Adrenal gland (tissue), 12 donors: ENCODE measurements around the gene TMEM91. TPM values are rescaled to one million over a fixed set of nuclear protein-coding genes. Genes with fewer than 3 reads are reported as not detected.

Experiments used
- DNase-seq, 7 donors: peaks; one replicate each; pipeline ENCODE4 v3.0.0-alpha.2; 2019 to 2020
- H3K27ac ChIP-seq, 5 donors: fragments of 200-600 bp; sonication (generic) in 4 of 5; 1 replicate in 3 of 5; 2 replicates in 2 of 5; pipeline versions ENCODE4 v1.5.1 to v1.8.0; 2016 to 2020; ENCODE audit warnings: mild to moderate bottlenecking in 1 of 5
- H3K27me3 ChIP-seq: fragments of 200-600 bp; 2 replicates; pipeline ENCODE4 v1.8.0; 2021
- H3K36me3 ChIP-seq, 2 donors: fragments of 200-600 bp; replicated peaks in 1 of 2; 1 replicate in 1 of 2; 2 replicates in 1 of 2; pipeline versions ENCODE4 v1.5.1 to v1.8.0; 2018 to 2022
- H3K4me1 ChIP-seq, 2 donors: fragments of 200-600 bp; replicated peaks in 1 of 2; 1 replicate in 1 of 2; 2 replicates in 1 of 2; pipeline versions ENCODE4 v1.5.1 to v1.8.0; 2018 to 2021
- H3K4me3 ChIP-seq, 4 donors: fragments of 200-600 bp; sonication (generic) in 3 of 4; one replicate each; pipeline ENCODE4 v1.5.1; 2016 to 2018
- H3K9me3 ChIP-seq, 3 donors: fragments of 200-600 bp; sonication (generic) in 1 of 3; replicated peaks in 1 of 3; 1 replicate in 2 of 3; 2 replicates in 1 of 3; pipeline versions ENCODE4 v1.5.1 to v1.8.0; 2016 to 2021
- POLR2A ChIP-seq, 2 donors: fragments of 450-650 bp; IDR thresholded peaks; one replicate each; pipeline ENCODE4 v1.6.1; 2017; ENCODE audit warnings: antibody characterized with exemption in 2 of 2, mild to moderate bottlenecking in 2 of 2, moderate library complexity in 1 of 2
- WGBS, 4 donors: extraction: QIAGEN DNeasy Blood & Tissue Kit in 2 of 4; methylation state at CpG; one replicate each; pipeline versions ENCODE4 v1.1.5 to v1.1.7; 2013 to 2017; 5-methylcytosine and 5-hydroxymethylcytosine counted together
- intact Hi-C, 2 donors: fragments of 100-400 bp; cut with DNase I; formaldehyde crosslinking; loops; one replicate each; pipeline versions ENCODE4 v1.14.1 to v1.15.0; 2022 to 2023
- polyA plus RNA-seq, 3 donors: library from polyadenylated mRNA; stranded (reverse); fragments of 200-250 nt in 2 of 3; fragments of 350-450 nt in 1 of 3; fragmentation: Illumina TruSeq in 1 of 3; extraction: RNeasy Lipid Tissue Mini Kit (QIAGEN cat#74804) in 1 of 3; gene quantifications; one replicate each; pipeline ENCODE4 v1.2.3, GENCODE V29; 2013 to 2014
- total RNA-seq, 9 donors: library from RNA; depleted of rRNA in 4 of 9; stranded (reverse); fragments of >200 nt in 4 of 9; fragments of 120-200 nt in 1 of 9; fragmentation: NEBNext Ultra II Directional in 1 of 9; extraction: Animal tissue kit (Norgen Biotek cat#: 25700) in 1 of 9; gene quantifications; one replicate each; pipeline versions ENCODE4 v1.1.0 to v1.2.4, GENCODE V29; 2013 to 2023
- TF ChIP-seq, protein P1 (sequence below), 6 experiments: fragments of 450-650 bp in 4 of 6; fragments of 200-600 bp in 2 of 6; sonication (generic) in 1 of 6; IDR thresholded peaks; 1 replicate in 5 of 6; 2 replicates in 1 of 6; pipeline versions ENCODE4 v1.5.1 to v1.8.0; 2016 to 2021; ENCODE audit warnings: antibody characterized with exemption in 6 of 6, mild to moderate bottlenecking in 2 of 6, moderate library complexity in 1 of 6
- donor health status: healthy with polysubstance abuse.
- donor health status: Bipolar disorder and iron deficiency.
- donor health status: DM: yes; HTN: yes; CAD: no.
- donor health status: DM: no; HTN: no; CAD: no.
- donor health status: DM: no; HTN: no; CAD: no.
- donor health status: DM: yes; HTN: yes; CAD: no.

Gene TMEM91
- total and polyA plus RNA-seq, 12 donors = 1.9 to 88.6 (median 9.6) TPM

DNA sequence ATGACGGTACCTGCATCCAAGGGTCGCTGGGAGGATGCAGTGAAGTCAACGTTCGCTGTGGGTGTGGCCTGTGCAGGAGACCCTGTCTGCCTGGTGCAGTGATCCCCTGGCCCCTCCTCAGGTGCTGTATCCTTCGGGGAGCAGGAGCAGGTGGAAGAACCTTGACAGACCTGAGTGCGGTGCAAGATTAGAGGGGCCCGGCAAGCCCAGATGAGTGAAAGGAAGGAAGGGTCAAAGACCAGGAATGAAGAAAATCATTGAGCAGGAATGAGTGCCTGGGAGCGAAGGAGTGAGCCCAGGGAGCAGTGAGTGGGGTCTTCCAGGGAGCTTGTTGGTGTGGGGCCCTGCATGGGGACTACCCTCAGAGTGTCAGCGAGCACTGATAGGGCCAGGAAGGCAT is 38.1 kb downstream of the TMEM91 start:
- no peak for DNase-seq
- H3K36me3 ChIP-seq = peaks cover 0 to 73% of the 10 kb centered on the region in 2 donors
- no peaks in the 10 kb centered on the region for H3K27me3 ChIP-seq
- H3K4me1 ChIP-seq = peaks cover 13 to 18% of the 10 kb centered on the region in 2 donors
- no peaks in the 10 kb centered on the region for H3K9me3 ChIP-seq
- intact Hi-C loops = no loop called here
- TF ChIP-seq, protein P1, sequence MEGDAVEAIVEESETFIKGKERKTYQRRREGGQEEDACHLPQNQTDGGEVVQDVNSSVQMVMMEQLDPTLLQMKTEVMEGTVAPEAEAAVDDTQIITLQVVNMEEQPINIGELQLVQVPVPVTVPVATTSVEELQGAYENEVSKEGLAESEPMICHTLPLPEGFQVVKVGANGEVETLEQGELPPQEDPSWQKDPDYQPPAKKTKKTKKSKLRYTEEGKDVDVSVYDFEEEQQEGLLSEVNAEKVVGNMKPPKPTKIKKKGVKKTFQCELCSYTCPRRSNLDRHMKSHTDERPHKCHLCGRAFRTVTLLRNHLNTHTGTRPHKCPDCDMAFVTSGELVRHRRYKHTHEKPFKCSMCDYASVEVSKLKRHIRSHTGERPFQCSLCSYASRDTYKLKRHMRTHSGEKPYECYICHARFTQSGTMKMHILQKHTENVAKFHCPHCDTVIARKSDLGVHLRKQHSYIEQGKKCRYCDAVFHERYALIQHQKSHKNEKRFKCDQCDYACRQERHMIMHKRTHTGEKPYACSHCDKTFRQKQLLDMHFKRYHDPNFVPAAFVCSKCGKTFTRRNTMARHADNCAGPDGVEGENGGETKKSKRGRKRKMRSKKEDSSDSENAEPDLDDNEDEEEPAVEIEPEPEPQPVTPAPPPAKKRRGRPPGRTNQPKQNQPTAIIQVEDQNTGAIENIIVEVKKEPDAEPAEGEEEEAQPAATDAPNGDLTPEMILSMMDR (IDR thresholded peaks at IDR 0.05) = no peak
- TF ChIP-seq POLR2A (IDR thresholded peaks at IDR 0.05) = no peak
- WGBS, 4 donors = 89 to 94% (median 91%) methylated on average over 9 of the region's 9 CpGs
- no peak overlapping the region for H3K27ac ChIP-seq
- no peak overlapping the region for H3K4me3 ChIP-seq

DNA sequence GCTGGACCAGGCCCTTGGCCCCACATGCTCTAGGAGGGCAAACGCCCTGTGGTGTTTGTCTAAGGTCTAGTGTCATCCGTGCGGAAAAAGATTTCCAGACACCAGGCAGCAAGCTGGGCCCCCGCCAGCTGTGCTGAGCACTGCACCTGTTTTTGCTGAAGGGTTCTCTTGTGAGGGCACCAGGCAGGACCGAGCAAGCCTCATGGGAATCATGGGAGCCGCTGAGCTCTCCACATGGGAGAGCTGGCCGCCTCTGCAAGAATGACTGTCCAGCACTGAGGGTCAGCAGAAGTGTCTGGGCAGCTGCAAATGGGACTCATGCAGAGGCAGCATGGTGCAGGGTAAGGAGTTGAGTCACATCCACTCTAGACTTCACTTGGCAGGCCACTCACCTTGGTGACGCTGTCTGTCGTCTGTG is 38.8 kb downstream of the TMEM91 start:
- Histone ChIP-seq H3K4me3 (no peak overlapping the region), H3K36me3 (peaks cover 0 to 80% of the 10 kb centered on the region in 2 donors), H3K27me3 (no peaks in the 10 kb centered on the region), H3K4me1 (peaks cover 6 to 11% of the 10 kb centered on the region in 2 donors), H3K27ac (no peak overlapping the region), H3K9me3 (no peaks in the 10 kb centered on the region)
- DNase-seq = no peak
- TF ChIP-seq POLR2A (IDR thresholded peaks at IDR 0.05) = no peak
- TF ChIP-seq, protein P1 (IDR thresholded peaks at IDR 0.05) = no peak
- 91 to 96% (median 94%) methylated on average over 8 to 9 of the region's 9 CpGs for WGBS, 4 donors
- intact Hi-C loops = no loop called here

DNA sequence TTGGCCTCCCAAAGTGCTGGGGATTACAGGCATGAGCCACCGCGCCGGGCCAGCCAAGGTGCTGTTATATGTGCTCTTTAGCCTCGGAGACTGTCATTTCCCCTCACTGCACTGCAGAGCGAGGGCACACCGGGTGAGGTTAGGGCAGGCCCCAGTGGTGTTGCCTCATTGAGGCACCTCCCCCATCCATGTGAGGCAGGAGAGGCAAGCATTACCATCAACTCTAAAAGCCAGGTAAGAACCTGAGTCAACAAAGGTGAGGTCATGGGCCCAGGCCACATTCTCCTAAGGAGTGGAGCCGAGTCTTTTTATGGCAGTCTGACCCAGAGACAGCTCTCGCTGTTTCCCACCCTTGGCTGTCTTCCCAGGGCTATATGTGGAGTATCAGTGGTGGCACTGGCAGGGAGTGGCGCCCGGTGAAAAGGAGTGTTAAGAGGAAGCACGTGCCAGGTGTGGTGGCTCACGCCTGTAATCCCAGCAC is 39.9 kb downstream of the TMEM91 start:
- peaks cover 0 to 80% of the 10 kb centered on the region in 2 donors for H3K36me3 ChIP-seq
- H3K4me1 ChIP-seq = peaks cover 5 to 9% of the 10 kb centered on the region in 2 donors
- intact Hi-C loops = no loop called here
- DNase-seq = no peak
- 92 to 96% (median 94%) methylated on average over 9 to 12 of the region's 12 CpGs for WGBS, 4 donors
- H3K4me3 ChIP-seq = no peak overlapping the region
- H3K9me3 ChIP-seq = no peaks in the 10 kb centered on the region
- H3K27ac ChIP-seq = no peak overlapping the region
- H3K27me3 ChIP-seq = no peaks in the 10 kb centered on the region
- TF ChIP-seq, protein P1 (IDR thresholded peaks at IDR 0.05) = no peak
- no peak for TF ChIP-seq POLR2A (IDR thresholded peaks at IDR 0.05)

DNA sequence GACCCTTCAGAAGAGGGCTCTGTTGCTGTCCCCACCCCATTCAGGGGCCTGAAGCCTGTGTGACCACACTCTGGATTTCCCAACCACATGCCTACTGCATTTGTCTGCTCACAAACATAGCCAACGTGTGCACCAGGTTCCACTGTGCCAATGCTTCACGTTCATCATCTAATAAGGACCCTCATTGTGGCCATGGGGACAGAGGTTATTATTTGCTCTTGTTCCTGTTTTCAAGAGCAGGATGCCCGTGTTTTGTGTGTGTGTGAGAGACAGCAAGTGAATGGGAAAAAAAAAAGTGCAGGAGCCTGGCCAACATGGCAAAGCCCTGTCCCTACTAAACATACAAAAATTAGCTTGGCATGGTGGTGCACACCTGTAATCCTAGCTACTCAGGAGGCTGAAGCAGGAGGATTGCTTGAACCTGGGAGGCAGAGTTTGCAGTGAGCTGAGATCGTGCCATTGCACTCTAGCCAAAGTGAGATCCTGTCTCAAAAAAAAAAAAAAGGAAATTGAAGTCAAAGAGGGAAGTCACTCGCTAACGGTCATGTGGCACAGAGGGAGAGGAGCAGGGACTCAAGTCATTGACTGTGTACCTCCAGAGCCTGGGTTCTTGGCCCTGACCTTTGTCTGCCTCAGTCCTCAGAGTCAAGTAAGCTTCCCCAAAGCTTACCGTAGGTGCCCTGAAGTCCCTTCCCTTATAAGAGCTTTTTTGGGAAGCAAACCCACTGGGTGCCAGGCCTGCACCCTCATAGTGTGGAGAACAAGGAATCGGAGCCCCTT is 44.0 kb downstream of the TMEM91 start:
- Histone ChIP-seq H3K4me3 (no peak overlapping the region), H3K27me3 (no peaks in the 10 kb centered on the region), H3K36me3 (peaks cover 0 to 80% of the 10 kb centered on the region in 2 donors), H3K4me1 (no peaks in the 10 kb centered on the region), H3K27ac (peak overlapping the region in 2 of 5 donors; percentile 11 to 40), H3K9me3 (no peaks in the 10 kb centered on the region)
- TF ChIP-seq, protein P1 (IDR thresholded peaks at IDR 0.05) = no peak
- TF ChIP-seq POLR2A (IDR thresholded peaks at IDR 0.05) = no peak
- DNase-seq = peak in 3 of 7 donors; percentile 27 to 45 (median 38)
- intact Hi-C loops = loop anchor here in 1 of 2 donors (10.0 kb wide), 1 partner anchor 45 kb away; the partner anchor contains the start of gene TMEM91
- 63 to 76% (median 68%) methylated on average over 6 to 8 of the region's 8 CpGs for whole genome bisulfite sequencing, 4 donors
